Central memory CD4-positive, alpha-beta T cell (primary cell): Measurements from ENCODE around the gene MAPKAPK5.

Source experiments
- DNase-seq: peaks from one replicate; pipeline ENCODE4 v3.0.0; 2022

Gene MAPKAPK5

GRCh38 chr12:111887926-111888745 lies 46.1 kb downstream of the MAPKAPK5 start:
- no peak for DNase-seq

- no peak for DNase-seq
These were observed 51.3 kb downstream of the MAPKAPK5 start for GRCh38 chr12:111893287-111893686.

- no peak for DNase-seq
These were observed 52.5 kb downstream of the MAPKAPK5 start for GRCh38 chr12:111894556-111894955.

- DNase-seq: no peak
These were observed 59.2 kb downstream of the MAPKAPK5 start for GRCh38 chr12:111901182-111901581.

GRCh38 chr12:111904446-111904975 lies 62.5 kb downstream of the MAPKAPK5 start:
- DNase-seq: no peak

GRCh38 chr12:111905502-111905901 lies 63.5 kb downstream of the MAPKAPK5 start:
- DNase-seq: no peak

- no peak for DNase-seq
These were observed 65.7 kb downstream of the MAPKAPK5 start for GRCh38 chr12:111907740-111908139.

GRCh38 chr12:111925171-111925570 lies 83.1 kb downstream of the MAPKAPK5 start:
- DNase-seq: no peak

GRCh38 chr12:111926631-111927030 lies 84.6 kb downstream of the MAPKAPK5 start:
- DNase-seq: no peak

GRCh38 chr12:111927346-111927745 lies 85.3 kb downstream of the MAPKAPK5 start:
- DNase-seq: no peak

GRCh38 chr12:111932241-111932640 lies 90.2 kb downstream of the MAPKAPK5 start:
- DNase-seq: no peak

- no peak for DNase-seq
These were observed 94.8 kb downstream of the MAPKAPK5 start for GRCh38 chr12:111936869-111937268.

GRCh38 chr12:111937429-111937828 lies 95.4 kb downstream of the MAPKAPK5 start:
- DNase-seq: no peak

- DNase-seq: no peak
These were observed 100.5 kb downstream of the MAPKAPK5 start for GRCh38 chr12:111942557-111942956.

GRCh38 chr12:111943929-111944328 lies 101.9 kb downstream of the MAPKAPK5 start:
- no peak for DNase-seq

- DNase-seq: peak; percentile 38
These were observed 109.1 kb downstream of the MAPKAPK5 start for GRCh38 chr12:111950961-111951676.
